ENCODE measurements around the gene PCGF3. TPM values are rescaled to one million over a fixed set of nuclear protein-coding genes. Genes with fewer than 3 reads are reported as not detected.
A peak's percentile ranks its signal among the peaks of the same experiment; 100 is the strongest.

Gene PCGF3
- total RNA-seq, 1 donor from 2014 or later = 58.5 TPM

DNA sequence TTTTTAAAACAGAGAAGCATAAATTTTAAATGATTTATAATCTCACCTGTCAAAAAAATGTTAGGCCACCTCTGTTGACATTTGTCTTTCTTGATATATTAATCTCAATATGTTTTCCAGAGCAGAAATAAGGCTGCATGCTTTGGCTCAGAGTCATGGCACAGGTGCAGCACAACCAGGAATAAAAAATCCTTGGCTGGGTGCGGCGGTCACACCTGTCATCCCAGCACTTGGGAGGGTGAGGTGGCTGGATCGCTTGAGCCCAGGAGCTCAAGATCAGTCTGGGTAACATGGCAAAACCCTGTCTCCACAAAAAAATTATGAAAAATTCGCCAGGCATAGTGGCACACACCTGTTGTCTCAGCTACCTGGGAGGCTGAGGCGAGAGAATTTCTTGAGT lies 102.2 kb downstream of the PCGF3 start:
- TF ChIP-seq, protein P1, sequence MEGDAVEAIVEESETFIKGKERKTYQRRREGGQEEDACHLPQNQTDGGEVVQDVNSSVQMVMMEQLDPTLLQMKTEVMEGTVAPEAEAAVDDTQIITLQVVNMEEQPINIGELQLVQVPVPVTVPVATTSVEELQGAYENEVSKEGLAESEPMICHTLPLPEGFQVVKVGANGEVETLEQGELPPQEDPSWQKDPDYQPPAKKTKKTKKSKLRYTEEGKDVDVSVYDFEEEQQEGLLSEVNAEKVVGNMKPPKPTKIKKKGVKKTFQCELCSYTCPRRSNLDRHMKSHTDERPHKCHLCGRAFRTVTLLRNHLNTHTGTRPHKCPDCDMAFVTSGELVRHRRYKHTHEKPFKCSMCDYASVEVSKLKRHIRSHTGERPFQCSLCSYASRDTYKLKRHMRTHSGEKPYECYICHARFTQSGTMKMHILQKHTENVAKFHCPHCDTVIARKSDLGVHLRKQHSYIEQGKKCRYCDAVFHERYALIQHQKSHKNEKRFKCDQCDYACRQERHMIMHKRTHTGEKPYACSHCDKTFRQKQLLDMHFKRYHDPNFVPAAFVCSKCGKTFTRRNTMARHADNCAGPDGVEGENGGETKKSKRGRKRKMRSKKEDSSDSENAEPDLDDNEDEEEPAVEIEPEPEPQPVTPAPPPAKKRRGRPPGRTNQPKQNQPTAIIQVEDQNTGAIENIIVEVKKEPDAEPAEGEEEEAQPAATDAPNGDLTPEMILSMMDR (IDR thresholded peaks at IDR 0.05; ENCODE audit: insufficient read depth, low read length, poor library complexity, severe bottlenecking) = no peak
- Histone ChIP-seq H3K4me3 (ENCODE audit: low read depth, low read length) (no peak overlapping the region), H3K36me3 (ENCODE audit: control insufficient read depth, insufficient read depth, low read length) (no peaks in the 10 kb centered on the region), H3K27me3 (ENCODE audit: control insufficient read depth, insufficient read depth, low read length) (peaks cover 4% of the 10 kb centered on the region)
- no peak for DNase-seq (ENCODE audit: low read depth)

DNA sequence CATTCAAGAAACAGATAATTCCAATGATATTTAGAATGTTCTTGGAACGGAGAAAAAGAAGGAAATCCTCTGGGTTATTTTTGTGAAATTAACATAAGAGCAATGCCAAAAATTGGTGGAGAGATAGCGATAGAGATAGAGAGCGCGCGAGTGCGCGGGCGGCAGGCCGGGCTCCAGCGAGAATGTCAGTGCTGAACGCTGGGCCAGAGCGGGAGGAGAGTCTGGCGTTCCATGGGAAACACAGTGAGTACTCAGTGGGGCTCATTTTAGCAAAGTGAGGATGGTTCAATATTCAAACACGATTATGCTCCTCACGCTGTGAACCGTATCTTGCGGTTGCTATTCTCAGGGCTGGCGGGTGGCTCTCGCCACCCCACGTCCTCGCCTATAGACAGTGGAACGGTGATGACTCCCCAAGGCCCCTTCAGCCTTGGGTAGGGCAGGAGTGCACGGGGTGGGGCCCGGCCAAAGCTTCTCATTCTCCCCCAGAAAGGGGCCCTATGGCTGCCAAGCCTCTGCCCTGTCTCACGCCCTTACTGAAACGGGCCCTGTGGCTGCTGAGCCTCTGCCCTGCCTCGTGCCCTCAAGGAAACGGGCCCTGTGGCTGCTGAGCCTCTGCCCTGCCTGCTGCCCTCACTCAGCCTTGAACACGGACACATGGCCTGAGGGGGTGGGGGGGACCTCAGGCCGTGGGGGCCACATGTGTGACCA lies 103.4 kb downstream of the PCGF3 start:
- peaks cover 11% of the 10 kb centered on the region for H3K27me3 ChIP-seq (ENCODE audit: control insufficient read depth, insufficient read depth, low read length)
- no peak overlapping the region for H3K4me3 ChIP-seq (ENCODE audit: low read depth, low read length)
- no peaks in the 10 kb centered on the region for H3K36me3 ChIP-seq (ENCODE audit: control insufficient read depth, insufficient read depth, low read length)
- no peak for DNase-seq (ENCODE audit: low read depth)
- TF ChIP-seq, protein P1 (IDR thresholded peaks at IDR 0.05; ENCODE audit: insufficient read depth, low read length, poor library complexity, severe bottlenecking) = no peak

DNA sequence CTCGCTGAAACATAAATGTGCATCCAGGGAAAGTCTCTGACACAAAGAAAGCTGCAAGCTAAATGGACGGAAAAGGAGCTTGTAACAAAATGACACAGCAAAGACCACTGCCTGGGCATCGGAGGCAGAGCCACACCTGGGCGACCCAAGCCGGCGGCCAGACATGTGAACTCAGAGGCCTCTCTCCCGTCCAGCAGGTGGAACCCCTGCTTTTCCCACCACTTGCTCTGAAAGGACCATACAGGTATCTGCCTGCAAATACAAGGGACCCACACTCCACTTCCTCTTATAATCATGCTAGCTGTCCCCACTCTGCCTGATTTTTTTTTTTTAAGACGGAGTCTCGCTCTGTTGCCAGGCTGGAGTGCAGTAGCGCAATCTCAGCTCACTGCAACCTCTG lies 108.3 kb downstream of the PCGF3 start:
- TF ChIP-seq, protein P1 (IDR thresholded peaks at IDR 0.05; ENCODE audit: insufficient read depth, low read length, poor library complexity, severe bottlenecking) = no peak
- Histone ChIP-seq H3K36me3 (ENCODE audit: control insufficient read depth, insufficient read depth, low read length) (no peaks in the 10 kb centered on the region), H3K4me3 (ENCODE audit: low read depth, low read length) (no peak overlapping the region), H3K27me3 (ENCODE audit: control insufficient read depth, insufficient read depth, low read length) (peaks cover 30% of the 10 kb centered on the region)
- no peak for DNase-seq (ENCODE audit: low read depth)

DNA sequence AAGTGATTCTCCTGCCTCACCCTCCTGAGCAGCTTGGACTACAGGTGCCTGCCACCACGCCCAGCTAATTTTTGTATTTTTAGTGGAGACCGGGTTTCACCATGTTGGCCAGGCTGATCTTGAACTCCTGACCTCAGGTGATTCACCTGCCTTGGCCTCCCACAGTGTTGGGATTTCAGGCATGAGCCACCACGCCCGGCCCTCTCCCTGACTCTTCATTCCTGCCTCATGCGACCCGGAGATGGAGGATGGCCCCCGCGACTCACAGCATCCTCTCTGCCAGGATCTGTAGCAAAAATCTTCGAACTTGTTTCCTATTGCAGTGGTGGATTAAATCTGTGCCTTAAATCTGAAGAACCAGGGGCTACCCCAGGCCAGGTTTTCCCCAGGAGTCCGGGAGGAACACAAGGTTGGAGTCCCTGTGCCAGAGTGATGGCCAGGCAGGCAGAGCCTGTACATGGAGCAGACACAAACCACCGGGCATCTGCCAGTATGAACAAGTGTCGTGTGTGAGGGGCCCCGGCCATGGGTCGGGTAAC lies 108.7 kb downstream of the PCGF3 start:
- DNase-seq (ENCODE audit: low read depth) = no peak
- TF ChIP-seq, protein P1 (IDR thresholded peaks at IDR 0.05; ENCODE audit: insufficient read depth, low read length, poor library complexity, severe bottlenecking) = no peak
- Histone ChIP-seq H3K27me3 (ENCODE audit: control insufficient read depth, insufficient read depth, low read length) (peaks cover 32% of the 10 kb centered on the region), H3K4me3 (ENCODE audit: low read depth, low read length) (no peak overlapping the region), H3K36me3 (ENCODE audit: control insufficient read depth, insufficient read depth, low read length) (no peaks in the 10 kb centered on the region)

DNA sequence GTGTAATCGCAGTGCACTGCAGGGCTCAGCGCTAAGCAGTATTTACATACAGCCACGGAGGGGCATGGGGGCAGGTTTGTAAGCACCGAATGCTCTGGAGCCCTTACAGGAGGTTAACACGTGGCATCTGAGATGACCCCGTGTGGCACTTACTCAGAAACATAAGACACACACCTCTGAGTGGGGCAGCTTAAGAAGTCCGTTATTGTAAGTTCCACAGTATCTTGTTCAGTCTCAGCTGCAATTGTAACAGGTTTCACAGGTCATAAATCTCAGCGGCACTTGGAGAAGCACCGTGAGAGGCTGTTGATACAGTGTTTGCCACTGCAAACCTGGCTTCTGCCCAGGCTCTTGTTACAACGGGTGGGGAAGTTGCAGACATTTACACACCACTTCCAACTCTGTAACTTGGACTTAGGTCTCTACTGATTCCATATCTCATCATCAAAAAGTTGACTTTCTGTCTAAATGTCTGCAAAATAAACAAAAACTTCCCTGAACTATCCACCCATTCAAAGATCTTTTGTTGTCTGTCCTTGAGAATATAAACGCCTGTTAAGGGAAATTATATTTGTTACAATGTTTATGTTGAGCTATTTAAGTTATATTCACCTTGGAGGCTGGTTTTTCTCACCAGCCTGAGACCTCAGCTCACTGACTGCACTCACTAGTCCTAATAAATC lies 110.0 kb downstream of the PCGF3 start:
- TF ChIP-seq, protein P1 (IDR thresholded peaks at IDR 0.05; ENCODE audit: insufficient read depth, low read length, poor library complexity, severe bottlenecking) = no peak
- no peaks in the 10 kb centered on the region for H3K36me3 ChIP-seq (ENCODE audit: control insufficient read depth, insufficient read depth, low read length)
- H3K4me3 ChIP-seq (ENCODE audit: low read depth, low read length) = no peak overlapping the region
- peak; percentile 23 for DNase-seq (ENCODE audit: low read depth)
- H3K27me3 ChIP-seq (ENCODE audit: control insufficient read depth, insufficient read depth, low read length) = peaks cover 41% of the 10 kb centered on the region

Data from kidney epithelial cell (primary cell).